GM21447 (cell line): Measurements from ENCODE around the gene CCNY.
"Not testable (repeated sequence)": the region's sequence is repeated elsewhere in the genome, so short reads cannot be mapped to it uniquely, and the experiment has no call there.

Source experiments
- ATAC-seq: cut with Tn5 transposase; IDR thresholded peaks from one replicate; pipeline ENCODE4 v1.9.1; 2021; ENCODE audit not compliant: unreplicated experiment

The CCNY gene

GRCh38 chr10:35353805-35354204, 17.5 kb downstream of the CCNY start:
- peak; percentile 52 for ATAC-seq

- ATAC-seq: not testable (repeated sequence)
These were observed 17.9 kb downstream of the CCNY start for GRCh38 chr10:35354257-35354656.

DNA sequence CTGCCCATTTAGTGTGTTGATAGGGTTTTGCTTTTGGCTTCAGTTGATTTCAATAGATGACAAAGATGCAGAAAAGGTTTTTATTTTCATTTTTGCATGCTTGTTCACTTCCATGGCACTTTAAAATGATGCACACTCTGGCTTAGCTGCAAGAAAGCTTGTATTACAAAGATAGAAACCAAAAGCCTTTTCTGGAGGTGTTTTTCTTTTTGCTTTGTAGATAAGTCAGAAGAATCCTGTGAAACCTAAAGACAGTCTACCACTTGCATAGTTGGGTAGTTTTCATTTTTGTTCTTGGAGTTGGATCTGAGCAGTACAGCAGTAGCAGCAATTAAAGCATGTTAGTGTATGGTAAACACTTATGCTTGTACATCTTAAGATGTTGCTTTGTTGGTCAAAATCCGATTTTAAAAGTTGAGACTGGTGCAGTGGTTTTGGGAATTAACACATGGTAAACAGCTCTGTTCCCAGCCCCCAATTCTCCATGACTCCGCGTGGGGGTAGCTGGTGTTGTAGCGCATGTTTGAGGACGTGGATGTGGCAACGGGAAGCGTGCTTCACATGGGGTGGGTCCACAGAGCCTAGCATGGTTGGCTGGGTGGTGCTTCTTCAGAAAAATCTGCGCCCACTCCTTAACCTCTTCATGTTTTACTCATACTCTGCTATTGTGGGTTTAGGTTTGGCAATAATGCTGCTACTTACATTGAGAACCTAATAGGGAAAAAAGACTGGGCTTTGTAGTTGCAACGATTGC, 19.8 kb downstream of the CCNY start:
- peak; percentile 67 for ATAC-seq

- no peak for ATAC-seq
These were observed 20.4 kb downstream of the CCNY start for GRCh38 chr10:35356725-35357092.

GRCh38 chr10:35359056-35359455, 22.7 kb downstream of the CCNY start:
- ATAC-seq: no peak

- ATAC-seq: no peak
These were observed 23.6 kb downstream of the CCNY start for GRCh38 chr10:35359873-35360272.

DNA sequence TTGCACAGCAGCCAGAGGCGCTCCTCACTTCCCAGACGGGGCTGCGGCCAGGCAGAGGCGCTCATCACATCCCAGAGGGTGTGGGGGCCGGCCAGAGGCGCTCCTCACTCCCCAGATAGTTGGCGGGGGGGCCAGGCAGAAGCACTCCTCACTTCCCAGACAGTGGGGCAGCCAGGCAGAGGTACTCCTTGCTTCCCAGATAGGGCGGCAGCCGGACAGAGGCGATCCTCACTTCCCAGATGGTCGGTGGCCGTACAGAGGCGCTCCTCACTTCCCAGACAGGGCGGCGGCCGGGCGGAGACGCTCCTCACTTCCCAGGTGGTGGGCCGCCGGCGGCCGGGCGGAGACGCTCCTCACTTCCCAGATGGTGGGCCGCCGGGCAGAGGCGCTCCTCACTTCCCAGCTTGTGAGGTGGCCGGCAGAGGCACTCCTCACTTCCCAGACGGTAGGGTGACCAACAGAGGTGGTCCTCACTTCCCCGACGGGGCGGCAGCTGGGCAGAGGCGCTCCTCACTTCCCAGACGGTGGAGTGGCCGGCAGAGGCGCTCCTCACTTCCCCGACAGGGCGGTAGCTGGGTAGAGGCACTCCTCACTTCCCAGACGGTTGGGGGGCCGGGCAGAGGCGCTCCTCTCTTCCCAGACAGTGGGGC, 26.5 kb downstream of the CCNY start:
- no peak for ATAC-seq

DNA sequence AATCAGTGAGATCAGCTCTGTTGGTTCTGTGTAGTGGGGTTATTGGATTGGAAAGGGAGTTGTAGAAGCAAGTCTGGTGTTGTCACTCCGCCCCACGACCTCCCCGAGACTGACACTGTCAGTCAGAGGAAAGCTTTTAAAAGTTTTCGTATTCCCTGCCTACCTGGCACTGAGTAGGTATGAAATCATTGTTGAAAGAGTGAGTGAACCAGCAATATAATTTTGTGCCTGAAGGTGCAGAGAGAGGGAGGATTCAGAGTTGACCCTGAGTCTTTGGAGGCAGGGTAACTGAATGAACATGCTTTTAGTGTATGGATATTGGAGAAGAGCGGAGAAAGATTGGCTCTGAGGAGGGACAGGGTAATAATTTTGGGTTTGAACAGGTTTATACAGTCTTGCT, 27.3 kb downstream of the CCNY start:
- ATAC-seq: no peak

- ATAC-seq: no peak
These were observed 28.5 kb downstream of the CCNY start for GRCh38 chr10:35364808-35365207.

- ATAC-seq: no peak
These were observed 29.7 kb downstream of the CCNY start for GRCh38 chr10:35365994-35366393.

GRCh38 chr10:35367107-35367859, 31.0 kb downstream of the CCNY start:
- no peak for ATAC-seq

DNA sequence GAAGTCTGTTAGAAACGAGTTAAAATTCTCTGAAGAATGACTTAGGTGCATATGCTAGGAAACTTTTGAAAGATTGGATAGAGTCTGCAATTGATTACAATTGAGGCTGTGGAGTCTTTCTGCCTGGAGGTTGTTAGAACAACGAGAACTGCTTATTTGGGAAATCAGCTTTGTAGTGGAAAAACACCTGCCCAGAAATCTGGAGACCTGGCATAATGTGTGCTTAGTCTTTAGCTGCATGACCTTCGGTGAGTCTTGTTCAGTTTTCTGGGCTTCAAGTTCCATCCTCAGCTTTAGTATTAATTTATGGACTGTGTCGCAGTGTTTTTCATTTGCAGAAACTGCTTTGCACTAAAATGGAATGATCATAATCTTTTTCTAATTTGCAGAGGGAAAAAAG, 31.7 kb downstream of the CCNY start:
- no peak for ATAC-seq

DNA sequence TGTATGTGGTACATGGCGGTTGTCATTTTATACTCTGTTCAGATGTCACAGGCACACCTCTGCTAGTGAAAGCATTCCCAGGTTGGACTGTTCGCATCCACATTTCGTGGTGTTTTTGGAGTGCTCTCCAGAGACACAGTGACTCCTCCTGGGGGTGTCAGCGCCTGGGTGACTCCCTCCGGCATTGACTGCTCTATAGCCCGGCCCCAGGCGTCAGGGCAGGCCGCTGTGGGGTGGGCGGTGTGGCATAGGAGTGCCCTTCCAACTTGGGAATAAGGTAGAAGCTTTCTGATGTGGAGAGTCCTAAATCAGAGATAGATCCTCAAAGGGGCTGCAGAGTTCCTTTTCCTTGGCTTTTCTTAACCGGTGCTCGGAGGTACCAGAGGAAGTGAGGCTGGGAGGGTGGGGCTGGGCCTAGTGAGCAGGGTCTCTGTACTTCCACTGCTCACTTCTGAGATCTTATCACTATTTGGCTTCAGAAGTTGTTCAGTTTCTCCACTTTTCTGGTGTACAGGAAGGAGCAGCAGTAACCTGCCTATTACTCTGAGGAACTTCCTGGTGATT, 32.3 kb downstream of the CCNY start:
- no peak for ATAC-seq

- ATAC-seq: no peak
These were observed 32.8 kb downstream of the CCNY start for GRCh38 chr10:35369049-35369611.

- no peak for ATAC-seq
These were observed 35.4 kb downstream of the CCNY start for GRCh38 chr10:35371731-35372130.

- no peak for ATAC-seq
These were observed 36.0 kb downstream of the CCNY start for GRCh38 chr10:35372329-35372728.

DNA sequence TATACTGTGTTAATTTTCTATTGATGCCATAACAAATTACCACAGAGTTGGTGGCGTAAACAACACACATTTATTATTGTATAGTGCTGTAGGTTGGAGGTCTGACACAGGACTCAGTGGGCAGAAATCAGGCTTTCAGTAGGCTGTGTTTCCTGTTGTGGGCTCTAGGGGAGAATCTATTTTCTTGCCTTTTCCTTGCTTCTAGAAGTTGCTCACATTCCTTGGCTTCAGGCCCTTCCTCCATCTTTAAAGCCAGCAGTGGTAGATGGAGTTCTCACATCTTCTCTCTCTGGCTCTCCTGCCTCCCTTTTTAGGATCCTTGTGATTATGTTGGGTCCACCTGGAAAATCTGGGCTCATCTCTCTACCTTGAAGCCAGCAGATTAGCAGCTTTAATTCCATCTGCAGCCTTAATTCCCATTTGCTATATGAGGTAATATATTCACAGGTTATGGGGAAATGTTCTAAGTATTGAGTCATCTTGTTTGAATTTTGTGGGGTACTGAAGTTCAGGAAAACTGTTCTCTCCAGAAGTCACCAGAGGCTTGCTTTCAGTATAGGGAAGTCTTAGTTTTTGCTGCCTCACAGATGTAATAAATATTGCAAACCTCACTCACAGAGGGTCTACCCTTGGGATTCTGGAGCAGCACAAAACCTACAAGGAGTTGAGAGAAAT, 38.9 kb downstream of the CCNY start:
- ATAC-seq: no peak

DNA sequence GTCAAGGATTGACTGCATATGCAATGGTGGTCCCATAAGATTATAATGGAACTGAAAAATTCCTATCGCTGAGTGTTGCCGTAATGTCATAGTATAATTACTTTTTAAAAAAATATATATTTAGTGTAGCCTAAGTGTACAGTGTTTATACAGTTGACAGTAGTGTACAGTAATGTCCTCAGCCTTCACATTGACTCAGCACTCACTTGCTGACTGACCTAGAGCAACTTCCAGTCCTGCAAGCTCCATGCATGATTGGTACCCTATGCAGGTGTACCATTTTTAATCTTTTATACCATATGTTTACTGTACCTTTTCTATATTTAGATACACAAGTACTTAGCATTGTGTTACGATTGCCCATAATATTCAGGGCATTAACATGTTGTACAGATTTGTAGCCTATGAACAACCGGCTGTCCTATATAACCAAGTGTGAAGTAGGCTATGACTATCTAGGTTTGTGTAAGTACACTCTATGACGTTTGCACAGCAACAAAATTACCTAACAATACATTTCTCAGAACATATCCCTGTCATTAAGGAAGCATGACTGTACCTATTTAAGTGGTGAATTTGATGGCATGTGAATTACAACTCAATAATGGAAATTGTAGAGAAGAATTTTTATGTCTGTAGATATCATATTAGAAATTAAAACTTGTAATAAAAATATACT, 40.9 kb downstream of the CCNY start:
- ATAC-seq: no peak

DNA sequence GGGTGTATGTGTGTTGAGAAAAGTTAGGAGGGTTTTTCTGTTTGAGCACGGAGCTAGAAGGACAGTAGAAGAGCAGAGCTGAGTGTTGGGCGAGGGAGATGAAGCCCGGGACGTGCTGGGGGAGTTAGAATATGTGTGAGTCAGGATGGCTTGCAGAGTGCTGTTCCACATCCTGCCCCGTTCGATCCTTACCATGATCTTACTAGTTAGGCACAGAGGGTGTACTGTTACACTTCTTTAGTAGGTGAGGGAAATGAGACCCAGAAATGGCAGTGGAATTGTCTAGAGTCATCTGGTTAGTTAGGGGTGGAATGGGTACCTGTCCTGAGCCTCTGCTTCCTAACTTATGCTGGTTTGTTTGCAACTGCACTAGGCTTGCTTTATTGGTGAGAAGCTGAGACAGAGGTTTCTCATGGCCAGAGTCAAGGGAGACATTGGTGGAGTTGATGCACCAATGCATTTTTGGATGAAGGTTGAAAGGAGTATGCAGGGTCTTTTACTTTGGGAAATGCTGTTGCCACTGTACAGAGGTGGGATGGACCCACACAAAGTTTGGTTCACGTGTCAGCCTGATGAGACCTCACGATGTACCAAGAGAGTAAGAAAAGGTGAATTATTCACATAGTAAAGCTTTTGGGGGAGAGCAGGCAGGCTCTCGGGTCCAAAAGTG, 42.4 kb downstream of the CCNY start:
- peak; percentile 55 for ATAC-seq
